Activated T-helper 1 cell treated with anti-CD3 and anti-CD28 coated beads, Interleukin-12 subunit alpha, Interleukin-12 subunit beta, Interleukin-2, Interleukin-4 antibody, amounts not matched to agents 30 ng/mL and 10 ng/mL and 1 ng/mL, durations not matched to agents 14 hours and 24 hours and 36 hours (primary cell): Measurements from ENCODE around the gene CSAG3. TPM values are rescaled to one million over a fixed set of nuclear protein-coding genes. Genes with fewer than 3 reads are reported as not detected.
"Not testable (repeated sequence)": the region's sequence is repeated elsewhere in the genome, so short reads cannot be mapped to it uniquely, and the experiment has no call there.

Experiments
- DNase-seq: peaks from one replicate; pipeline ENCODE4 v3.0.0; 2021; ENCODE audit warnings: low spot score
- H3K27ac Mint-ChIP-seq: one replicate; pipeline ENCODE4 v1.8.0; 2021; ENCODE audit warnings: mild to moderate bottlenecking, mixed read lengths
- H3K27me3 Mint-ChIP-seq: one replicate; pipeline ENCODE4 v1.8.0; 2022; ENCODE audit warnings: mild to moderate bottlenecking, moderate library complexity, mixed read lengths; ENCODE audit not compliant: insufficient read depth
- H3K36me3 Mint-ChIP-seq: one replicate; pipeline ENCODE4 v1.8.0; 2021; ENCODE audit warnings: low read depth, mixed read lengths
- H3K4me1 Mint-ChIP-seq: one replicate; pipeline ENCODE4 v1.8.0; 2021; ENCODE audit warnings: low read depth, mixed read lengths
- H3K4me3 Mint-ChIP-seq: one replicate; pipeline ENCODE4 v1.8.0; 2021; ENCODE audit warnings: mild to moderate bottlenecking, moderate library complexity, mixed read lengths
- H3K9me3 Mint-ChIP-seq: one replicate; pipeline ENCODE4 v1.8.0; 2021; ENCODE audit warnings: mixed read lengths
- intact Hi-C: fragments of 100-400 bp; cut with micrococcal nuclease; formaldehyde crosslinking; loops from one replicate; pipeline ENCODE4 v1.15.1; 2024
- total RNA-seq: library from RNA; stranded (reverse); gene quantifications from 2 replicates; pipeline ENCODE4 v1.2.3, GENCODE V29; 2022

The CSAG3 gene
- total RNA-seq: 0.73 and 0.78 TPM in 2 replicates

DNA sequence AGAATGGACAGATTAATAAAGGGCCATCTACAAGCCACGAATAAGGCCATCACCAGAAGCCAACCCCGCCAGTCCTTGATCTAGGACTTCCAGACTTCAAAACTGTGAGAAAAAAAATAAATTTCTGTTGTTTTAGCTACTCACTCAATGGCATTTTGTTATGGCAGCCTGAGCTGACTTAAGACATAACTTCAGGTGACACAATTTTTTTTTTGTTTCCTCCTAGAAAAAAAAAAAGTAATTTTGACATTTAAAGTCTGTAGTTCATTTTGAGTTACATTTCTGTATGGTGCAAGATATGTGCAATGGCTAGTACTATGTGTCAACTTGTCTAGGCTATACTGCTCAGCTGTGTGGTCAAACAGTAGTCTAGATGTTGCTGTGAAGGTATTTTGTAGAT is at the start of gene CSAG3:
Gene CSAG3 (plus strand): TSS at position 301 of the 400 bp plus-strand sequence.
- H3K9me3 Mint-ChIP-seq, H3K27ac Mint-ChIP-seq, H3K4me3 Mint-ChIP-seq, H3K36me3 Mint-ChIP-seq, DNase-seq, H3K4me1 Mint-ChIP-seq, H3K27me3 Mint-ChIP-seq, intact Hi-C loops: not testable (repeated sequence)

DNA sequence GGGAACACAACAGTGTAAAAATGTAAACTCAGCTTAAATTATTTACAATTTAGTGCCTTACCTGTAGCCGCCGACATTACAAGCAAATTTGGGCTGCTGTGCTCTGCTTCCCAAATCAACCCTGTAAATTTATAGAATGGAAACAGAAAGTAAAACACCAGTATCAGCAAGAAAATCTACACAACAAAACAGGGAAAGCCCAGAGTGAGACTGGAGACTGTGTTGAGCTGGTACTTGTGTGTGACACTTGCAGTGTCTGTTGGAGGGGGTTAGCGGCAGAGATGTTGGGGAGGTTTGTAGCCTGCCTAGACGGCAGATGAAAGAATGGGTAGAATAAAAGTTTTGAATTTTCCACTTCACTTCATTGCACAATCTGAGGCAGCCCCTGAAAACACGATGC is 45.8 kb upstream of the CSAG3 start:
- H3K27ac Mint-ChIP-seq: not testable (repeated sequence)

DNA sequence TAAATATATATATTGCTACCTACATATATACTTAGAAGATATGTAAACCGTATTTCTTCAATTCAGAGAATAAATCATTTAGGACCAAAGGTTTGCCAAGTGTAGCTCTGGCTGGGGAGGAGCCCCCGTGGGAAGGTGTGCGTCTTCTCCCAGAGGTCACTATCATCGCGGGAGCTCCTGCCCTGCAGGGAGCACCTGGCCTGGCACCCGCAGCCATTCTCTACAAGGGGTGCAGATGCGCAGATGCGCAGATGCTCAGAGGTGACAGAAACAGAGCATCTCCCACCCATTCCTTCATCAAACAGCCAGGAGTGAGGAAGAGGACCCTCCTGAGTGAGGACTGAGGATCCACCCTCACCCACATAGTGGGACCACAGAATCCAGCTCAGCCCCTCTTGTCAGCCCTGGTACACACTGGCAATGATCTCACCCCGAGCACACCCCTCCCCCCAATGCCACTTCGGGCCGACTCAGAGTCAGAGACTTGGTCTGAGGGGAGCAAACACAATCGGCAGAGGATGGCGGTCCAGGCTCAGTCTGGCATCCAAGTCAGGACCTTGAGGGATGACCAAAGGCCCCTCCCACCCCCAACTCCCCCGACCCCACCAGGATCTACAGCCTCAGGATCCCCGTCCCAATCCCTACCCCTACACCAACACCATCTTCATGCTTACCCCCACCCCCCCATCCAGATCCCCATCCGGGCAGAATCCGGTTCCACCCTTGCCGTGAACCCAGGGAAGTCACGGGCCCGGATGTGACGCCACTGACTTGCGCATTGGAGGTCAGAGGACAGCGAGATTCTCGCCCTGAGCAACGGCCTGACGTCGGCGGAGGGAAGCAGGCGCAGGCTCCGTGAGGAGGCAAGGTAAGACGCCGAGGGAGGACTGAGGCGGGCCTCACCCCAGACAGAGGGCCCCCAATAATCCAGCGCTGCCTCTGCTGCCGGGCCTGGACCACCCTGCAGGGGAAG is 44.9 kb upstream of the CSAG3 start, which contains the start of gene MAGEA2B:
Gene MAGEA2B (plus strand): TSS at position 814 of the 973 bp plus-strand sequence. CDS start 2,479 bp downstream, outside the sequence.
- H3K36me3 Mint-ChIP-seq, H3K4me3 Mint-ChIP-seq, H3K27ac Mint-ChIP-seq, H3K4me1 Mint-ChIP-seq, intact Hi-C loops, H3K27me3 Mint-ChIP-seq, DNase-seq, H3K9me3 Mint-ChIP-seq: not testable (repeated sequence)

More for the DNA sequence above, 45.8 kb upstream of the CSAG3 start:
- H3K9me3 Mint-ChIP-seq, H3K4me1 Mint-ChIP-seq, DNase-seq, H3K4me3 Mint-ChIP-seq, H3K27me3 Mint-ChIP-seq, intact Hi-C loops, H3K36me3 Mint-ChIP-seq: not testable (repeated sequence)

DNA sequence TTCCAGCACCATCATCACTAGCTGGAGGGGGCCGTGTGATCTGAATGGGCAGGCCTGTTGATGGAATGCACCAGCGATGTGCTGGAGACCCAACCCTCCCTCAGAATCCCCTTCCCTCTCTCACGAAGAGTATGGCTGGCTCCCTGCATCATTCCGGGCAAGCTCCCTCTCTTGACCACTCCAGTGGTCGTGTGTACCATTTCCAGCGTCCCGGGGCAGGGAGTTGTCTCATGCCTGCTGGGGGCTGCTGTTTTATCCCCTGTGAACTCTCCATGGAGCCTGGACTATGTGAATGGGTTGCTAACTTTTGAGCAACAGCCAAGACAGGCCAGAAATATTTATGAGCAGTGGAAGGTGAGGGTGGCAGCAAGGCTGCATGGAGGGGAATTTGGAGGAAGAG is 33.6 kb upstream of the CSAG3 start:
- no peak overlapping the region for H3K27ac Mint-ChIP-seq
- H3K36me3 Mint-ChIP-seq: no peaks in the 10 kb centered on the region
- intact Hi-C loops: no loop called here
- peaks cover 11% of the 10 kb centered on the region for H3K27me3 Mint-ChIP-seq
- DNase-seq: no peak
- H3K9me3 Mint-ChIP-seq: no peaks in the 10 kb centered on the region
- no peaks in the 10 kb centered on the region for H3K4me1 Mint-ChIP-seq
- H3K4me3 Mint-ChIP-seq: no peak overlapping the region

DNA sequence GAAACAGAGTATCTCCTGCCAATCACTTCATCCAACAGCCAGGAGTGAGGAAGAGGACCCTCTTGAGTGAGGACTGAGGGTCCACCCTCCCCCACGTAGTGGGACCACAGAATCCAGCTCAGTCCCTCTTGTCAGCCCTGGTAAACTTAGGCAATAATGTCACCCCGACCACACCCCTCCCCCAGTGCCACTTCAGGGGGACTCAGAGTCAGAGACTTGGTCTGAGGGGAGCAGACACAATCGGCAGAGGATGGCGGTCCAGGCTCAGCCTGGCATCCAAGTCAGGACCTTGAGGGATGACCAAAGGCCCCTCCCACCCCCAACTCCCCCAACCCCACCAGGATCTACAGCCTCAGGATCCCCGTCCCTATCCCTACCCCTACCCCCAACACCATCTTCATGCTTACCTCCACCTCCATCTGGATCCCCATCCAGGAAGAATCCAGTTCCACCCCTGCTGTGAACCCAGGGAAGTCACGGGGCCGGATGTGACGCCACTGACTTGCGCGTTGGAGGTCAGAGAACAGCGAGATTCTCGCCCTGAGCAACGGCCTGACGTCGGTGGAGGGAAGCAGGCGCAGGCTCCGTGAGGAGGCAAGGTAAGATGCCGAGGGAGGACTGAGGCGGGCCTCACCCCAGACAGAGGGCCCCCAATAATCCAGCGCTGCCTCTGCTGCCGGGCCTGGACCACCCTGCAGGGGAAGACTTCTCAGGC is 25.6 kb upstream of the CSAG3 start, which contains the start of the genes CSAG1 and MAGEA12:
Gene CSAG1 (minus strand): TSS at position 461 of the 715 bp plus-strand sequence. CDS start 1,261 bp downstream, outside the sequence.
Gene MAGEA12 (plus strand): TSS at position 497 of the 715 bp plus-strand sequence. CDS start 2,405 bp downstream, outside the sequence.
- DNase-seq: no peak
- no peaks in the 10 kb centered on the region for H3K9me3 Mint-ChIP-seq
- H3K36me3 Mint-ChIP-seq: no peaks in the 10 kb centered on the region

DNA sequence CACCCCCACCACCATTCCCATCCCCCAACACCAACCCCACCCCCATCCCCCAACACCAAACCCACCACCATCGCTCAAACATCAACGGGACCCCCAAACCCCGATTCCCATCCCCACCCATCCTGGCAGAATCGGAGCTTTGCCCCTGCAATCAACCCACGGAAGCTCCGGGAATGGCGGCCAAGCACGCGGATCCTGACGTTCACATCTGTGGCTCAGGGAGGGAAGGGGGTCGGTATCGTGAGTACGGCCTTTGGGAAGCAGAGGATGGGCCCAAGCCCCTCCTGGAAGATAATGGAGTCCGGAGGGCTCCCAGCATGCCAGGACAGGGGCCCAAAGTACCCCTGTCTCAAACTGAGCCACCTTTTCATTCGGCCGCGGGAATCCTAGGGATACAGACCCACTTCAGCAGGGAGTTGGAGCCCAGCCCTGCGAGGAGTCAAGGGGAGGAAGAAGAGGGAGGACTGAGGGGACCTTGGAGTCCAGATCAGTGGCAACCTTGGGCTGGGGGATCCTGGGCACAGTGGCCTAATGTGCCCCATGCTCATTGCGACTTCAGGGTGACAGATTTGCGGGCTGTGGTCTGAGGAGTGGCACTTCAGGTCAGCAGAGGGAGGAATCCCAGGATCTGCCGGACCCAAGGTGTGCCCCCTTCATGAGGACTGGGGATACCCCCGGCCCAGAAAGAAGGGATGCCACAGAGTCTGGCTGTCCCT is 24.7 kb upstream of the CSAG3 start:
- H3K9me3 Mint-ChIP-seq, H3K36me3 Mint-ChIP-seq, DNase-seq, H3K4me1 Mint-ChIP-seq, H3K4me3 Mint-ChIP-seq, H3K27ac Mint-ChIP-seq, intact Hi-C loops, H3K27me3 Mint-ChIP-seq: not testable (repeated sequence)

More for the DNA sequence above, 25.6 kb upstream of the CSAG3 start, which contains the start of the genes CSAG1 and MAGEA12:
- Mint-ChIP-seq H3K4me1 (no peaks in the 10 kb centered on the region), H3K27me3 (peaks cover 9% of the 10 kb centered on the region), H3K27ac (no peak within 1 kb of the TSS), H3K4me3 (no peak within 1 kb of the TSS)
- intact Hi-C loops: no loop called here

DNA sequence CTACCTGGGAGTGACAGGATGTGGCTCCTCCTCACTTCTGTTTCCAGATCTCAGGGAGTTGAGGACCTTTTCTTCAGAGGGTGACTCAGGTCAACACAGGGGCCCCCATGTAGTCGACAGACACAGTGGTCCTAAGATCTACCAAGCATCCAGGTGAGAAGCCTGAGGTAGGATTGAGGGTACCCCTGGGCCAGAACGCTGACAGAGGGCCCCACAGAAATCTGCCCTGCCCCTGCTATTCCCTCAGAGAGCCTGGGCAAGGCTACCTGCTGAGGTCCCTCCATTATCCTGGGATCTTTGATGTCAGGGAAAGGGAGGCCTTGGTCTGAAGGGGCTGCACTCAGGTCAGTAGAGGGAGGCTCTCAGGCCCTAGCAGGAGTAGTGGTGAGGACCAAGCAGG is 23.9 kb upstream of the CSAG3 start:
- H3K9me3 Mint-ChIP-seq: no peaks in the 10 kb centered on the region
- peaks cover 2% of the 10 kb centered on the region for H3K27me3 Mint-ChIP-seq
- H3K27ac Mint-ChIP-seq: no peak overlapping the region
- DNase-seq: no peak
- intact Hi-C loops: no loop called here
- H3K4me1 Mint-ChIP-seq: no peaks in the 10 kb centered on the region
- H3K4me3 Mint-ChIP-seq: no peak overlapping the region
- H3K36me3 Mint-ChIP-seq: no peaks in the 10 kb centered on the region

DNA sequence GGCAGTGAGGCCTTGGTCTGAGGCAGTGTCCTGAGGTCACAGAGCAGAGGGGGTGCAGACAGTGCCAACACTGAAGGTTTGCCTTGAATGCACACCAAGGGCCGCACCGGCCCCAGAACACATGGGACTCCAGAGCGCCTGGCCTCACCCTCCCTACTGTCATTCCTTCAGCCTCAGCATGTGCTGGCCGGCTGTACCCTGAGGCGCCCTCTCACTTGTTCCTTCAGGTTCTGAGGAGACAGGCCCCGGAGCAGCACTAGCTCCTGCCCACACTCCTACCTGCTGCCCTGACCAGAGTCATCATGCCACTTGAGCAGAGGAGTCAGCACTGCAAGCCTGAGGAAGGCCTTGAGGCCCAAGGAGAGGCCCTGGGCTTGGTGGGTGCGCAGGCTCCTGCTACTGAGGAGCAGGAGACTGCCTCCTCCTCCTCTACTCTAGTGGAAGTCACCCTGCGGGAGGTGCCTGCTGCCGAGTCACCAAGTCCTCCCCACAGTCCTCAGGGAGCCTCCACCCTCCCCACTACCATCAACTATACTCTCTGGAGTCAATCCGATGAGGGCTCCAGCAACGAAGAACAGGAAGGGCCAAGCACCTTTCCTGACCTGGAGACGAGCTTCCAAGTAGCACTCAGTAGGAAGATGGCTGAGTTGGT is 23.0 kb upstream of the CSAG3 start:
- Mint-ChIP-seq H3K4me1 (no peaks in the 10 kb centered on the region), H3K4me3 (no peak overlapping the region), H3K27me3 (no peaks in the 10 kb centered on the region), H3K36me3 (no peaks in the 10 kb centered on the region), H3K27ac (no peak overlapping the region), H3K9me3 (no peaks in the 10 kb centered on the region)
- DNase-seq: no peak
- intact Hi-C loops: no loop called here

DNA sequence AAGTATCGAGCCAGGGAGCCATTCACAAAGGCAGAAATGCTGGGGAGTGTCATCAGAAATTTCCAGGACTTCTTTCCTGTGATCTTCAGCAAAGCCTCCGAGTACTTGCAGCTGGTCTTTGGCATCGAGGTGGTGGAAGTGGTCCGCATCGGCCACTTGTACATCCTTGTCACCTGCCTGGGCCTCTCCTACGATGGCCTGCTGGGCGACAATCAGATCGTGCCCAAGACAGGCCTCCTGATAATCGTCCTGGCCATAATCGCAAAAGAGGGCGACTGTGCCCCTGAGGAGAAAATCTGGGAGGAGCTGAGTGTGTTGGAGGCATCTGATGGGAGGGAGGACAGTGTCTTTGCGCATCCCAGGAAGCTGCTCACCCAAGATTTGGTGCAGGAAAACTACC is 22.5 kb upstream of the CSAG3 start:
- H3K36me3 Mint-ChIP-seq, DNase-seq: not testable (repeated sequence)

DNA sequence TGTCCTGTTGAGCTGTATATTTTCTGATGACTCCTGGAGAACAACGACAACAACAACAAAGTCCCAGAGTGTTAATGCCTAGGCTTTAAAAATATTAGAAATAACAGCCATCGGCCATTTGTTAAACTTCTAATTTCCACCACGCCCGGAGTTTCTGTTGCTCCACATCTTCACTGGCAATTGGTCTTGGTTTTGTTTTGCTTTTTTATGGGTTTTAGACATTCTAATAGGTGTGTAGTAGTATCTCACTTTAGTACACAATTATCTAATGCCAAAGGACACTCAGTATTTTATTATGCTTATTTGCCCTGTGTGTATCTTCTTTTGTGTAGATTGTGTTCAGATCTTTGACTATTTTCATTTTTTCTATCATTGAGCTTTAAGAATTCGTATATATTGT is 20.5 kb upstream of the CSAG3 start:
- Mint-ChIP-seq H3K27ac (no peak overlapping the region), H3K27me3 (no peaks in the 10 kb centered on the region), H3K4me1 (no peaks in the 10 kb centered on the region), H3K4me3 (no peak overlapping the region), H3K9me3 (no peaks in the 10 kb centered on the region), H3K36me3 (no peaks in the 10 kb centered on the region)
- intact Hi-C loops: no loop called here
- no peak for DNase-seq

More for the DNA sequence above, 22.5 kb upstream of the CSAG3 start:
- intact Hi-C loops, H3K9me3 Mint-ChIP-seq, H3K27me3 Mint-ChIP-seq, H3K4me1 Mint-ChIP-seq, H3K27ac Mint-ChIP-seq, H3K4me3 Mint-ChIP-seq: not testable (repeated sequence)

DNA sequence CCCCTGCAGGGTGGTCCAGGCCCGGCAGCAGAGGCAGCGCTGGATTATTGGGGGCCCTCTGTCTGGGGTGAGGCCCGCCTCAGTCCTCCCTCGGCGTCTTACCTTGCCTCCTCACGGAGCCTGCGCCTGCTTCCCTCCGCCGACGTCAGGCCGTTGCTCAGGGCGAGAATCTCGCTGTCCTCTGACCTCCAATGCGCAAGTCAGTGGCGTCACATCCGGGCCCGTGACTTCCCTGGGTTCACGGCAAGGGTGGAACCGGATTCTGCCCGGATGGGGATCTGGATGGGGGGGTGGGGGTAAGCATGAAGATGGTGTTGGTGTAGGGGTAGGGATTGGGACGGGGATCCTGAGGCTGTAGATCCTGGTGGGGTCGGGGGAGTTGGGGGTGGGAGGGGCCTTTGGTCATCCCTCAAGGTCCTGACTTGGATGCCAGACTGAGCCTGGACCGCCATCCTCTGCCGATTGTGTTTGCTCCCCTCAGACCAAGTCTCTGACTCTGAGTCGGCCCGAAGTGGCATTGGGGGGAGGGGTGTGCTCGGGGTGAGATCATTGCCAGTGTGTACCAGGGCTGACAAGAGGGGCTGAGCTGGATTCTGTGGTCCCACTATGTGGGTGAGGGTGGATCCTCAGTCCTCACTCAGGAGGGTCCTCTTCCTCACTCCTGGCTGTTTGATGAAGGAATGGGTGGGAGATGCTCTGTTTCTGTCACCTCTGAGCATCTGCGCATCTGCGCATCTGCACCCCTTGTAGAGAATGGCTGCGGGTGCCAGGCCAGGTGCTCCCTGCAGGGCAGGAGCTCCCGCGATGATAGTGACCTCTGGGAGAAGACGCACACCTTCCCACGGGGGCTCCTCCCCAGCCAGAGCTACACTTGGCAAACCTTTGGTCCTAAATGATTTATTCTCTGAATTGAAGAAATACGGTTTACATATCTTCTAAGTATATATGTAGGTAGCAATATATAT is 5.0 kb upstream of the CSAG3 start, which contains the start of gene MAGEA2:
Gene MAGEA2 (minus strand): TSS at position 157 of the 965 bp plus-strand sequence. CDS start 2,479 bp downstream, outside the sequence.
- H3K4me3 Mint-ChIP-seq, H3K36me3 Mint-ChIP-seq, H3K27ac Mint-ChIP-seq, intact Hi-C loops, H3K27me3 Mint-ChIP-seq, H3K4me1 Mint-ChIP-seq, DNase-seq, H3K9me3 Mint-ChIP-seq: not testable (repeated sequence)
